Endothelial cell of hepatic sinusoid (primary cell): Measurements from ENCODE around the gene TMIGD3.

ENCODE experiments used
- in situ Hi-C: cut with HindIII; loops from 2 replicates; pipeline ENCODE4 v1.10.0; 2017; ENCODE audit warnings: low sequenced_read_pairs

TMIGD3 gene

DNA sequence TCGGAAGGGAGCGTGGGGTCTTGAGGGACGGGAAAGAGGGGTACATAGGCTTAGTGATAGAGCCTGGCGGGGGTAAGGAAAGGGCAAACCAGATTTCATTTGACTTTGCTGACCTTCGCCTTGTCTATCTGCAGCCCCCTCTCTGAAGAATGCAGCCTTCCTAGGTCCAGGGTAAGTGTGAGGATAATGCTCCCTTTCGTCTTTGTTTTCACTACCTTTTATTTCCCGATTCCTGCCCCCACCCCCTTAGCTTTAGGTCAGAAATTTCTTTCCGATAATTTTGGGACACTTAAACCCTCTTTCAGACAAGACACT lies 53.8 kb downstream of the TMIGD3 start:
- in situ Hi-C loops: no loop called here

- in situ Hi-C loops: no loop called here
These were observed 54.3 kb downstream of the TMIGD3 start, which contains the start of the genes ATP5PB and WDR77 for GRCh38 chr1:111448918-111449702. TSS of gene ATP5PB (plus strand) at chr1:111449464. CDS start at chr1:111449542, 78 bp downstream. TSS of gene WDR77 (minus strand) at chr1:111449256. CDS start at chr1:111449169, 87 bp downstream.

- in situ Hi-C loops: no loop called here
These were observed 54.9 kb downstream of the TMIGD3 start for GRCh38 chr1:111448482-111448917.

DNA sequence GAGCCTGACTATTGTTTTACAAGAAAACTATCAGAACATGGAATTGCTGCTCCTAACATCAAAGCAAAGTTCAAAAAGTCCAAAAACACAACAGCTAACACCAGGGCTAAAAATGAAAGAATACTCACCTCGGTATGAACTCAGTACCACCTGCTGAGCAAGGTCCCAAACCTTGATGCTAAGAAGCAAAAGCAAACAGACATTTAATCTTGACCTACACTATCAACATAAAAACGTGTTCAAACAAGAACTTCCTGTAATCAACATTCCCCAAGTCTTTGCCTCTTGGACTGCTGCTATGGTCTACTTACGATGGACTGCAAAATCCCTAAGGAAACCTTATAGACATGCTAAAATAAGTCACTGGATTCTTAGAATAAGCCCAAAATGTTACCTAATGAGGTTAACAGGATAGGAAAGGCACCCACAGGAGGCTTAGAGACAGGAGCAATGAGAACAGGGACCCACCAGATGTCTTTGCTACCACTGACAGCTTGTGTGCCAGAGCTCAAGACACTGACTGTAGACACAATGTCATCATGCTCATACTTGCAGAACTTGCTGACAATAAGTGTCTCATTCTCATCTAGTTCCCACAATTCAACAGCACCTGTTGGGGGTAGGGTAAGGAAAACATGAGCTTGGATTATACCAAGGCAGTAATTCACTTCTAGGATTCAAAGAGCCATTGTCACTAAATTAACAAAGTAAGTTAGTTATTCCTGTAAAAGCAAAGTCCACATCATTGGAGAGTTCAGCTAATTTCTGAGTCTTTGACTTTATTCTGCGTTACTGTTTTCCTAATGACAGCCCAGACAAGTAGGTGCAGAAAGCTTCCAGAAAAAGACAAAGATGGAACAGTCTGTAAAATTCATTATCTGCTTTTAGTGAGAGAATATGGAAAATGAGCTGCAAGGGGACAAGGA lies 56.2 kb downstream of the TMIGD3 start:
- in situ Hi-C loops: no loop called here

- in situ Hi-C loops: no loop called here
These were observed 56.9 kb downstream of the TMIGD3 start for GRCh38 chr1:111446546-111446945.

- in situ Hi-C loops: no loop called here
These were observed 59.4 kb downstream of the TMIGD3 start for GRCh38 chr1:111444031-111444430.

- in situ Hi-C loops: no loop called here
These were observed 61.0 kb downstream of the TMIGD3 start for GRCh38 chr1:111442457-111442856.

- in situ Hi-C loops: no loop called here
These were observed 61.8 kb downstream of the TMIGD3 start for GRCh38 chr1:111441573-111442192.

DNA sequence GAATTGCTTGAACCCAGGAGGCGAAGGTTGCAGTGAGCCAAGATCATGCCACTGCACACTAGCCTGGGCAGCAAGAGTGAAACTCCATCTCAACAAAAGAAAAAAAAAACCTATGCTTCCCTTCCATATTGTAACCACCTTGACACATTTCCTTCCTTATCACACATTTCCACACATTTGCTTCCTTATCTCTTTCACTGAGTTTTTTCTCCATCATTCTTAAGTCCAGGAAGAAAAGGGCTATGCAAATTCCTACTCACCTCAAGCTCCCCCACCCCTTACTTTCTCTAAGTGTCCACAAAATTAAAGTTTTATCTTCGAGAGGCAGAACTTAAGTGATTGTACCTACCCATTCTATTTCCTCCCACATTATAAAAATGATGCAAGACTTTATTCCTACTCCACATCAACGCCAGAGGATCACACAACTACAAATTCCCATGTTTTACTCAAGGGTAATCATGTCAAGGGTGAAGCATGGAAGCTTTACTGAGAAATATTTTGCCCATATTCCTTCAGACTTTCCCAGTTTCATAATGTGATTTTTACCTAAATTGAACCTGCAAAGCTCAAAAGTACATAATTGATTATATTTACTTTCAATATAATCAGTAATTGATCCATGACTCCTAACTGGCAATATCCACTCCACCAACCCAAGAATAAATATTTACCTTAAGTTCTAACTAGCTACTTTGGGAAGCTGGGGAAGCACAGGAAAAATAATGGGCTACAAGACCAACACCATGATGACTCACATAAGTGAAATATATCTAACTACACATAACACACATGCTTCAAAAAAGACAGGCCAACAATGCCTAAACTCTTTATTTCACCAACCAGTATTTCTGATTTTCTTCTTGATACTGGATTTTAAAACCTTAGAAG lies 63.7 kb downstream of the TMIGD3 start:
- in situ Hi-C loops: no loop called here

DNA sequence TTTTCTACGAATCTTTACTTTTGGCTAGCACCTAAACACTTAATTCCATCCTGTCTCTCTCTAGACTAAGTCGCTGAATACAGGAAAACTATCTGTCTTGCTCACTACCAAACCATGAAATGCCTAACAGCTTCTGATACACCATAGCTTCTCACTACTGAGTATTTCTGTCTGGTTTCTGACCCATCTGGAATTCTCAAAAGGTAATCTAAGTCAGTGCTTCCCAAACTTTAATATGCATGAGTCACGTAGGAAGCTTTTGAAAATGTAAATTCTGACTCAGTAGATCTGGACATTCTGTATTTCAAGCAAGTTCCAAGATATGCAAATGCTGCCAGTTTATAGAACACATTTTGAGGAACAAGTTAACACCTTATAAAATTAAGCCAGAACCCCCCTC lies 66.7 kb downstream of the TMIGD3 start:
- in situ Hi-C loops: no loop called here
